ENCODE data around the gene DCDC2.
"Not testable (repeated sequence)": the region's sequence is repeated elsewhere in the genome, so short reads cannot be mapped to it uniquely, and the experiment has no call there.

DCDC2 gene

DNA sequence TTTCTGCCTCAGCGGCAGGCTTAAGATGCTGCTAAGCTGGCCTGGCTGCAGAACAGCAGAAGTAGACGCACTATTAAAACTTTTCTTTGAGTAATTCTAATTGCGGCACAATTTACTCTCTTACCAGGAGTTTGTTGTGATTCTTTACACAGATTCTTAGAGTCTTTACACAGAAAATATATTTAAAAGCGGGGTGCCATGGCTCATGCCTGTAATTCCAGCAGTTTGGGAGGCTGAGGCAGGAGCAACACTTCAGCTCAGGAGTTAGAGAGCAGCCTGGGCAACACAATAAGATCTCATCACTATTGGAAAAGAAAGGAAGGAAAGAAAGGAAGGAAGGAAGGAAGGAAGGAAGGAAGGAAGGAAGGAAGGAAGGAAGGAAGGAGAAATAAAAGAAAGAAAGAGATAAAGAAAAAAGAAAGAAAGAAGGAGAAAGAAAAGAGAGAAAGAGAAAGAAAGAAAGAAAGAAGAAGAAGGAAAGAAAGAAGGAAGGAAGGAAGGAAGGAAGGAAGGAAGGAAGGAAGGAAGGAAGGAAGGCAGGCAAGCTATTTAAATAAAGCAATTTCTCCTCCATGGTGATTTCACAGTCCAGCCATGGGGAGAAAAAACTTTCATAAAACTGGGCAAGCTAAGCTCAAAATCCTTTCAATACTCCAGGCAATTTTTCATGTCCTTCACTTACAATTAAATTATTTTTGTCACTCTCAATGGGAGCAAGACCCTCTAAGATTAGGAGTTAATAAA, 23.8 kb upstream of the DCDC2 start:
- no peak for DNase-seq (ENCODE audit: low read depth, low spot score)

GRCh38 chr6:24378473-24379097, 20.7 kb upstream of the DCDC2 start:
- DNase-seq (ENCODE audit: low read depth, low spot score), result no peak

GRCh38 chr6:24376871-24377270, 19.0 kb upstream of the DCDC2 start:
- DNase-seq (ENCODE audit: low read depth, low spot score), result no peak

DNA sequence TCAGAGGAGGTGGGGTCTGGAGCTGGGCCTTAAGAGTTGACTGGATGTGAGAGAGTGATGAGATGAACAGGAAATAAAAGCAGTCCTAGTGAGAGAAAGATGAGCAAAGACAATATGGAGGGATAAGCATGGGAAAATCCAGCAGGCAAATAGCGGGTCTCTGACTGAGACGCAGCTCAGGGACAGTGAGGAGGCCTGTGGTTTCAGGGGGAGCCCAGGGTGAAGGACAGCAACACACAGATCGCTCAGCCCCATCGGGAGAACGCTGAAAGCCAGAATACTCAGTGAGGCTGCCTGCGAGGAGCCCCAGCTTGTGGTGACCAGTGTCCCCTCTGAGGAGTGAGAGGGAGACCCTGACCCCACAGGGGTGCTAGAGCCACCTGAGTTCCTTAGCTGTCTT, 16.8 kb upstream of the DCDC2 start:
- DNase-seq (ENCODE audit: low read depth, low spot score), result no peak

- not testable (repeated sequence) for DNase-seq (ENCODE audit: low read depth, low spot score)
Measured at GRCh38 chr6:24365103-24365633, 7.3 kb upstream of the DCDC2 start.

DNA sequence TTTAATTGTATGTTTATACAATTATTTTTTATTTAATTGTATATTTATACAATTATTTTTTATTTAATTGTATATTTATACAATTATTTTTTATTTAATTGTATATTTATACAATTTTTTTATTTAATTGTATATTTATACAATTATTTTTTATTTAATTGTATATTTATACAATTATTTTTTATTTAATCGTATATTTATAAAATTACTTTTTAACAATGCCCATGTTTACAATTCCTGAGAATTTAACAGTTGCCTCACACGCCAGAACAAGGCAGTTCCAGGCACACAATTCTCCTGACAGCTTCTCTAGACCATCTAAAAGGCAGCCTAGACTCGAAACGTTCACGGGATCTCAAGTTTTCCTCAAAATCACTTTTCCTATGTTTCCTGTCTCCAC, 4.5 kb upstream of the DCDC2 start:
- not testable (repeated sequence) for DNase-seq (ENCODE audit: low read depth, low spot score)

DNA sequence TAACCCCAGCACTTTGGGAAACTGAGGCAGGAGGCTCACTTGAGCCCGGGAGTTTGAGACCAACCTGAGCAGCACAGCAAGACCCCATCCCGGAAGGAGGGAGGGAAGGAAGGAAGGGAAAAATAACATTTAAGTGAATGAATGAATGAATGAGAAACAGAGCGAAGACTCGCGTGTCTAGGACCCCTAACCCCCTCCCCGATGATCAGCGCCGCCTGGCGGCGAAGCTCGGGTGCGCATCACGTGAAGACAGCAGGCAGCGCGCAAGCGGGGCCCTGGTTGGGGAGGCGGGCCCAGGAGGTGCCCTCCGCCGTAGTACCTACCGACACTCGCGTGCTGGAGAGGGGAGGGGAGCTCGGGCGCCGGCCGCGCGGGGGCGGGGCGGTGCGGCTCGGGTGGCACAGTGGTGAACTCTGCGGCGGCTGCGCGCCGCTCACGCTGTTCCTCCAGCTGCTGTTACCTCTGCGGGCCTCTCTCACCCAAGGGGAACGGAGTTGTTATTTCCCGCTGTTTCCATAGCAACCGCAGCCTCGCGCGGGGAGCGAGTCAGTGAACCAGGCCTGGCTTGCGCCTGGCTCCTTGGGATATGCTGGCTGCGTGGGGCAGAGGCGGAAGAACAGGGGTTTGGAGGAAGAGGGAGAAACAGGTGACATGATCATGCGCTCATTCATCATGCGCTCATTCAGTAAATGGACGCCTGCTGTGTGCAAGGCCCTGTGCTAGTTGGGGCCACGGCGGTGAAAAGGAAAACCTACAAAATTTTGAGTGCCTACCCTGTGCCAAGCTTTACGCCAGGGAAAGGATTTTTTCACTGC, 2.0 kb upstream of the DCDC2 start:
- DNase-seq (ENCODE audit: low read depth, low spot score), result peak; percentile 65

- DNase-seq (ENCODE audit: low read depth, low spot score), result no peak
Measured at GRCh38 chr6:24358219-24358821, 461 bp upstream of the DCDC2 start.

DNA sequence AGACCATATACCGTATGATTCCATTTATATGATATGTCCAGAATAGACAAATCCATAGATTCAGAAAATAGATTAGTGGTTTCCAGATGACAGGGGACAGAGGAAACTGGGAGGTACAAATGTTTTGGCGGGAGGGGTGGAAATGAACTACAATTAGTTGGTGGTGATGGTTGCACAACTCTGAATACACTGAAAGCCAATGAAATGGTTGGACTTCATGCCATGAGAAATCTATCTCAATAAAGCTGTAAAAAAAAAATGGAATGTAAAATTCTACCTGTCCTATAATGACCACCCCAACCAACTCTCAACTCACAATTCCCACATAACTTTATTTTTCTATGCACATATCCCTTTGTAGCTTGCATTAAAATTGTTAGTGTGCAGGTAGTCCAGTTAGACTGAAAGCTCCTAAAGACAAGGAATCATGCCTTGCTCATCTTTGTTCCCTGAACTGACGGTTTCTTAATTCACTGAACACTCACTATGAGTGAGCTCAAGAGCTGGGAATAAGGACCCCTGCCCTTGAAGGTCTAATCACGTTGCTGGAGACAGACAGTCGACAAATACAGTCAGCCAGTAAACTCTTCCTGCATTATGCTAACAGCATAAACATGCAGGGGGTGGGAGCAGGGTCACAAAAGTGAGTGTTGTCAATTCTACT, 1.4 kb downstream of the DCDC2 start:
- DNase-seq (ENCODE audit: low read depth, low spot score), result no peak

- DNase-seq (ENCODE audit: low read depth, low spot score), result no peak
Measured at GRCh38 chr6:24355393-24355792, 2.5 kb downstream of the DCDC2 start.

GRCh38 chr6:24353861-24354260, 4.0 kb downstream of the DCDC2 start:
- no peak for DNase-seq (ENCODE audit: low read depth, low spot score)

DNA sequence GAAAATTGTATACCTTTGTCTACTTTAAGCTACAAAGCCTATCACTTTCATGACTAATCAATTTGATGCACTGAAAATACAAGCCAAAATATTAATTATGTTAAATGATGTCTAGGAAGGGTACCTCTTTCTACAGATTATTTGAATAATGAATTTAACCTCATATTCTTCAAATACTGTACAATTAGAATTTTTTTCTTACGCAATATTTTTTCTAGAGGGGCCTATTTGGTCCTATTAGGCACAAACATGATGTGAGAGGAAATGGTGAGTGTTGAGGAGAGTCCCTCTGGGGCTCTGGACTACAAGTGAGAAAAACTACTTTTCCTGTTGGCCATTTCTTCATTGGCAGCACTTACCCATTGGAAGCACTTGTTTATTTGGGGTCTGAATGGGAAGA, 5.4 kb downstream of the DCDC2 start:
- DNase-seq (ENCODE audit: low read depth, low spot score), result no peak

DNA sequence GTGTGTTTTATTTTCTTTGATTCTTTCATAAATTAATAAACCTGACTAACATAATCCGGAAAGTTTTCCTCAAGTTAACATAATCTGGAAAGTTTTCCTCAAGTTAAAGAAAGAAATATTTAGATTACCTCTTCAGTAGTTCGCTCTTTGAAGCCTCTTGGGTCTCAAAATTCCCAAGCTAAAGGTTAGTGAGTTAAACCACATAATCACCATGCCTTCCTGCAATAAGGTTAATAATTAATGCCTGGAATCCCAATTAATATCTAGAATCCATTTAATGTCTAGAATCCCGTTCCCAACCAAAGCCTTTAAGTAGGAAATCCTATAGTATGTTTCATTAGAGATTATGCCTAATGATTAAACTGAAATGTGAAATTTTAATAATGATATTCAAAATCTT, 12.9 kb downstream of the DCDC2 start:
- no peak for DNase-seq (ENCODE audit: low read depth, low spot score)

GRCh38 chr6:24340998-24341938, 16.6 kb downstream of the DCDC2 start:
- DNase-seq (ENCODE audit: low read depth, low spot score), result no peak

DNA sequence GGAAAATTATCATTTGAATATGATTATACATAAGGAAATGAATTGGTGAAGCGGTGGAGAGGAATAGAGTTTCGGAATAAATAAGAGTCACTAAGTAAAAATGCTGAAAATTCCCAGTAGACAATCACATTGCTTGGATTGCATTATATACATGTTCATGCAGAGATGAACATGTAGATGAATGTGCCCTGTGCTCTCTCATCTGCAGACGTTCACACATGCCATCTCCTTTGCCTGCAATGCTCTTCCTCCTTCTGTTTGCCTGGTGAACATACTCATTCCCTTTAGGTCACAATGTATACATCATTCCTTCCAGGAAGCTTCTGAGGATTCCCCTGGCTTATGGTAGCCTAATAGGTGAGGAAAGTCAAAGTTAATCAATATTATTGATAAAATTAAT, 17.9 kb downstream of the DCDC2 start:
- DNase-seq (ENCODE audit: low read depth, low spot score), result no peak

DNA sequence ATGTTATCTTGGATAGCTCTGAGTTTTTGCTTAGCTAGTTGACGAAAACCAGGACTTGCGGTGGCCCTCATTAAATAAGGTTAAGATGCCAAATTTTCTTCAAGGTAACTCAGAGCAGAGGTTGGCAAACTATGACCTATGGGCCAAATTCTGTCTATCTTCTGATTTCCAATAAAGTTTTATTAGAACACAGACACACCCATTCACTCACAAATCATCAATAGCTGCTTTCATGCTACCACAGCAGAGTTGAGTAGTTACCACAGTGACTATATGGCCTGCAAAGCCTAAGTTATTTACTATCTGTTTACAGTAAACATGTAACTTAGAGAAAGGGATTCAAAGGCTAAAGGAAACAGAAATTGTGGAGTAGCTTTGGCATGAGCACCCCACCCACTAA, 23.6 kb downstream of the DCDC2 start:
- DNase-seq (ENCODE audit: low read depth, low spot score), result no peak

GRCh38 chr6:24332317-24332716, 25.5 kb downstream of the DCDC2 start:
- DNase-seq (ENCODE audit: low read depth, low spot score), result no peak

GRCh38 chr6:24330137-24330732, 27.6 kb downstream of the DCDC2 start:
- DNase-seq (ENCODE audit: low read depth, low spot score), result no peak

- DNase-seq (ENCODE audit: low read depth, low spot score), result no peak
Measured at GRCh38 chr6:24329451-24329850, 28.4 kb downstream of the DCDC2 start.

DNA sequence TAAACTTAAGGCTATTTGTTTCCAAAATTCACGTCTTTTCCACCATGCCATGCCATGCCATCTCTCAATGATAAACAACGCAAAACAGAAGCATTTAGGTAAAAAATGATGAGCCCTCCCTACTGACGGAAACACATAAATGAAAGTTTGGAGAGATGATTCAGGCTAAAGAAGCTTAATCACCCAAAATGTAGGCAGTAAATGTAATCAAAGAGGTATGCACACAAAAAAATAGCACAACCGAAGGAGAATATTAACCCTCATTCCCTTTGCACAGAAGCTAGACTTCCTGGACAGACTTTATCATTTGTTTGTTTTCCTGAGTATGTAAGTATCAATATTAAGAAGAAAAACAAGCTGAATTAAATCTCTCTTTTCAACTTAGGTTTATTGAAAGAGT, 28.8 kb downstream of the DCDC2 start:
- DNase-seq (ENCODE audit: low read depth, low spot score), result no peak

Data from activated naive CD8-positive, alpha-beta T cell treated with anti-CD3 and anti-CD28 coated beads, Interleukin-2, amount 50 U/mL, for 16 hours (primary cell).